ENCODE data around the gene SNTG2.

GRCh38 chr2:1130922-1131321 is 180.3 kb downstream of the SNTG2 start:
- TF ChIP-seq POLR2A (IDR thresholded peaks at IDR 0.05; ENCODE audit: low read length) (no peak), GATA1 (IDR thresholded peaks at IDR 0.05; ENCODE audit: low read depth, low read length) (no peak)

Measured in erythroblast (primary cell).